Measurements from ENCODE around the gene ITGB1BP2.
"Not testable (repeated sequence)": the region's sequence is repeated elsewhere in the genome, so short reads cannot be mapped to it uniquely, and the experiment has no call there.

Gene ITGB1BP2

DNA sequence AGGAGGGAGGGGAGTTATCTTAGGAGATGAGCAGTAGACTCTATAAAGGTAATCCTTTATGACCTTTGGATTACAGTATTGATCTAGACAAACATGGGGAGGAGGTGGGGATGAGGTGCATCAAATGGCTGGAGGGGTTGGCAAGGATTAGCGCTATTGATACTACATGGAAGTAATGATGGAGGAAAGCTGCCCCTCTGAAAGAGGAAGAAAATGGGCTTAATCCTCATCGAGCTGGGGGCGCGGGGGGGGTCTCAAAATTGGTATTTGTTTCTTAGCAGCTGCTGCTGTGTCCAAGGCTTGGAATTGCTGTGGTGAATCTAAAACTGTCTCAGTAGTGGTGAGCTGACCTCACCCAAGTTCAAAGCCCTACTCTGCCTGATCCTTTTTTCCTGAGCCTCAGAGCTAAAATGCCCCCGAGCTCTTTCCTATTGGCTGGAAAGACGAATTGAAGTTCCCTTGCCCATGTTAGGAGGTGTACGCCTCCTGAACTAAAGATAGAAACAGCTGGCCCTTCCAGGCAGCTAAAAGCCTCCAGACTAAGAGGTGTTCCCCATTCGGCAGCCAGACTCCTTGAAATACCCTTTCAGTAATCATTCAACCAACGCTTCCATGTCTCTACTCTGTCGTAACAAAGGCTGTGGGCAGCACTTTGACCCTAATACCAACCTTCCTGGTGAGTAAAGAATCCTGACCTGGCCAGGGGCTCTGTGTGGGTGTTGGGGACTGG is at the start of gene ITGB1BP2:
ITGB1BP2 (plus strand) TSS at position 556 of the 730 bp plus-strand sequence; CDS start at position 613, 57 bp downstream.
- no peak for DNase-seq

DNA sequence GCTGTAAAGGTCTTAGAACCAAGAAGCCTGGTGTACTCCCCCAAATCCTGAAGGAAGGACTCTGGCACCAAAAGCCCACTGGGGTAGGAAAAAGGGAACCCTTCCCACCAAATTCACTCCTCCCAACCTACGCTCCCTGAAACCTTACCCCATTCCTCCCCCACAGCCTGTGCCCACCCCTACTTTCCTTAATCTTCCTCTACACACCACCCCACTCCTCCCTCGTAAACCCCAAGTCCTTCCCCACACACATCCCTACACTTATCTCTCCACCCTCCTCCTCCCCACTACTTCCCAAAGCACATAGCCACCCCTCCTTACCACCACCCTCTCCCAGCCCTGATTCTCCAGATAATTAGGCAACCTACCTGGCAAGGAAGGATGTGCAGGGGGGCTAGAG is 49.3 kb upstream of the ITGB1BP2 start:
- DNase-seq, result no peak

GRCh38 chrX:71253253-71254091 is 48.1 kb upstream of the ITGB1BP2 start:
- DNase-seq, result no peak

GRCh38 chrX:71254092-71254963 is 47.2 kb upstream of the ITGB1BP2 start, which contains the start of gene ZMYM3:
TSS of gene ZMYM3 (minus strand) at chrX:71254140. CDS start at chrX:71253255, 885 bp downstream.
- DNase-seq, result peak; percentile 7 to 55

DNA sequence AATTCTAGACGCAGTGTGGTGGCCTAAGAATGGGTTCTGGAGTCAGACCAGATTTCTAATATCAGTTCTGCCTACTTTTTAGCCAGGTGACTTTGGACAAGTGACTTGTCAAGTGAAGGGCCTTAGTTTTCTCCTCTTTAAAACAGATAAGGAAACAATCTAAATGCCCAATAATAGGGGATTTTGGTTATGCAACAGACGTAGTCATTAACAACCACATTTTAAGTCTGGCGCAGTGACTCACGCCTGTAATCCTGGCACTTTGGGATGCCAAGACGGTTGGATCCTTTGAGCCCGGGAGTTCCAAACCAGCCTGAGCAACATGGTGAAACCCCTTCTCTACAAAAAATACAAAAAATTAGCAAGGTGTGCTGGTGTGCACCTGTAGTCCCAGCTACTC is 45.5 kb upstream of the ITGB1BP2 start:
- DNase-seq, result no peak

- no peak for DNase-seq
Measured at GRCh38 chrX:71256856-71257255, 44.7 kb upstream of the ITGB1BP2 start.

DNA sequence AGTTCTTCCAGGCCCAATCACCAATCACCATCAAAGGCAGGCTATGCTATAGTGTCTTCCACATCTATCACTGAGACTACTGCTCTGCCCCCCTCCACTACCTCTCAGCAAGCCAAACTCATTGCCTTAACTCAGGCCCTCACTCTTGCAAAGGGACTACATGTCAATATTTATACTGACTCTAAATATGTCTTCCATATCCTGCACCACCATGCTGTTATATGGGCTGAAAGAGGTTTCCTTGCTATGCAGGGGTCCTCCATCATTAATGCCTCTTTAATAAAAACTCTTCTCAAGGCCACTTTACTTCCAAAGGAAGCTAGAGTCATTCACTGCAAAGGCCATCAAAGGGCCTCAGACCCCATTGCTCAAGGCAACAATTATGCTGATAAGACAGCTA is 32.9 kb upstream of the ITGB1BP2 start:
- not testable (repeated sequence) for DNase-seq

DNA sequence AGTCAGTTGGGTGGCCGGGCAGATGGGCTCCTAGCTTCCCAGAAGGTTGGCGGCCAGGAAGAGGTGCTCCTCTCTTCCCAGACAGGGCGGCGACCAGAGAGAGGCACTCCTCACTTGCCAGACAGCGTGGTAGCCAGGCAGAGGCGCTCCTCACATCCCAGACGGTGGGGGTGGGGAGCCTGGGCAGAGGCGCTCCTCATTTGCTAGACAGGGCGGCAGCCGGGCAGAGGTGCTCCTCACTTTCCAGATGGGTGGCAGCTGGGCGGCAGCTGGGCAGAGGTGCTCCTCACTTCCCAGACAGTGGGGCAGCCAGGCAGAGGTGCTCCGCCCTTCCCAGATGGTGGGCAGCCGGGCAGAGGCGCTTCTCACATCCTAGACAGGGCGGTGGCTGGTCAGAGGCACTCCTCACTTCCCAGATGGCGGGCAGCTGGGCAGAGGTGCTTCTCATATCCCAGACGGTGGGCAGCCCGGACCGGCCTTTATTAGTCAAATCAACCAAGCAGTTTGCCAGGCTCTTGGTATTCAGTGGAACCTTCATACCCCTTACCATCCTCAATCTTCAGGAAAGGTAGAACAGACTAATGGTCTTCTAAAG is 31.7 kb upstream of the ITGB1BP2 start:
- DNase-seq, result no peak

GRCh38 chrX:71272313-71272712 is 29.2 kb upstream of the ITGB1BP2 start:
- not testable (repeated sequence) for DNase-seq

GRCh38 chrX:71281300-71281699 is 20.2 kb upstream of the ITGB1BP2 start:
- DNase-seq, result not testable (repeated sequence)

DNA sequence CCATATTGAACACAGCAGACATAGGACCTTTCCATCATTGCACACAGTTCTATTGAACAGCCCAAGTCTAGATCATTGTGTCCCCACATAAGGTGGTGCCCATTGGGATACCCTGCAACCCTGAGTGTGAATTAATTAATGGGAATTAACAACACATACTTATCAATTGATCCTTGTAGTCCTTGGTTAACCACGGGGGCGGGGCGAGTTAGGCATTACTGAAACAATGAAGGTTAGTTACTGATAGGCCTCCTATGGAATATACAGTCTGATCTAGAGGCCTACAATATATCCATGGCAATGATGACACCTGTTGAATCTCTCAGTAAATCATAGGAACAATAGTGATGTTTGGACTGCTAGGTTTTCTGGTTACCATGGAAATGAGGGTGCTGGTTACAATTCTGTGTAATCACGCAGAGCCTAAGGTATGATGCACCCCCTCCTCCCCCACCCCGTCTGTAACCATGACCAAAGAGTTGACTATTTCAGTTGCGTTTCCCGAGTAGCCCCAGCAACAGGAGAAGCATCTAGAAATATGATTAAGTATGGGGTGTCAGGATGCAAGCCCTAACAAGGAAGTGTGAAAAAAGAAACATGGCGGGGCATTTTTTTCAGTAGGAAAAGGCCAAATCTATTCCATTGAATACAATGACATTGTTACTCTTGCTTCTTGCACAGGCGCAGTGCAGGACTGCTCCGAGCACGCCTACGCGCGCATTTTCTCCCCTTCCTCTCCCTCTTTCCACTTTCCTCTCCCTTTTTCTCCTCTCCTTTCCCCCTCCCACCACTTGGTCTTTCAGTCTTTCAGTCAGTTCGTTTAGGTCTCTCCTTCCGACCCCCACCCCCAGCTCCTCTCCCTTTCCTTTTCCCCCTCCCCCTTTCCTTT is 18.8 kb upstream of the ITGB1BP2 start:
- DNase-seq, result no peak

DNA sequence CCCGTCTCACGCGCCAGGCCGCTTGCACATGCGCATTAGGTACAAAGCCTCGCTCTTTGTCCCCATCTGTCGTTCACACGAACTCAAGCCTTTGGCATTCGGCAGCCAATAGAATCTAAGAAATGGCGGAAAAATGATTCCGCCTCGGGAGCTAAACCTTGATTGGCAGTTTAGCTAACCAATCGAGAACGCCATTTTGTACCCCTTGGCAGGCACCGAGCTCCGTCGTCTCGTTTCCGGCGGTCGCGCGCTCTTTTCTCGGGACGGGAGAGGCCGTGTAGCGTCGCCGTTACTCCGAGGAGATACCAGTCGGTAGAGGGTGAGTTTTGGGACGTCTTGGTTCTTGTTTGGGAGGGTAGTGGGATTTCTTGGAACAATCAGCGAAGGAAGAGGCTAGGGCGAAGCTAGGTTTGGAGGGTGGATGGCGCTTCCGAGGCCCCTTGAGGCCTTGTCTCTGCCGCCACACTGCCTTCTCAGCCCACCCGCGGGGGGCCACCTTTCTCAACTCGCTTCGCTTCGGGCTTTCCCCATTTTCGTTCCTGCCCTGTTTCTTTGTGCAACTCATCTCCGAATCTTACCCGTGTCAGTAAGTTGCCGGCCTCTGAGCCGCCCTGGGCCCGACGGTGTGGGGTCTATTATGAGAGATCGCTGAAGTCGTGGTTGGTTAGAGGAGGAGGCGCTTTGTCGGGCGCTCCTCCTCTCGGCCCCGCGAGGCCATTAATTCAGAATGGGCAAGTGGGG is 18.0 kb upstream of the ITGB1BP2 start, which contains the start of gene NONO:
NONO (plus strand) TSS at position 233 of the 741 bp plus-strand sequence. CDS start 7,003 bp downstream, outside the sequence.
- DNase-seq, result peak; percentile 15 to 50

DNA sequence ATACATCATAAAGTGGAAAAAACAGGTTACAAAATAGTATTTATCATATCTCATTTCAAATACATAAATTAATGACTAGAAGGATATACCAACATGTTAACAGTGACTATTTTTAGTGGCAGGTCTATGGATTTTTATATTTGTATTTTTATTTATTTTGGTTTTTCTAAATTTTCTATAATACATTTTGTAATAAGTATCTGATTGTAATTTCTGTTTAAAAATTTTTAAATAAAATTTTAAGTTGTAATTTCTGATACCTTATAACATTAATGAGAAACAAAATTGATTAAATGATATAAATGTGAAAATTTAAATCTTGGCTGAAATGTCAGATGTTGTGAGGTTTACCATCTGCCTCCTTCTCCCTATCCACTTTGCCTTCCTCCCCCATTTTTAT is 15.6 kb upstream of the ITGB1BP2 start:
- no peak for DNase-seq

- no peak for DNase-seq
Measured at GRCh38 chrX:71291381-71291780, 10.2 kb upstream of the ITGB1BP2 start.

DNA sequence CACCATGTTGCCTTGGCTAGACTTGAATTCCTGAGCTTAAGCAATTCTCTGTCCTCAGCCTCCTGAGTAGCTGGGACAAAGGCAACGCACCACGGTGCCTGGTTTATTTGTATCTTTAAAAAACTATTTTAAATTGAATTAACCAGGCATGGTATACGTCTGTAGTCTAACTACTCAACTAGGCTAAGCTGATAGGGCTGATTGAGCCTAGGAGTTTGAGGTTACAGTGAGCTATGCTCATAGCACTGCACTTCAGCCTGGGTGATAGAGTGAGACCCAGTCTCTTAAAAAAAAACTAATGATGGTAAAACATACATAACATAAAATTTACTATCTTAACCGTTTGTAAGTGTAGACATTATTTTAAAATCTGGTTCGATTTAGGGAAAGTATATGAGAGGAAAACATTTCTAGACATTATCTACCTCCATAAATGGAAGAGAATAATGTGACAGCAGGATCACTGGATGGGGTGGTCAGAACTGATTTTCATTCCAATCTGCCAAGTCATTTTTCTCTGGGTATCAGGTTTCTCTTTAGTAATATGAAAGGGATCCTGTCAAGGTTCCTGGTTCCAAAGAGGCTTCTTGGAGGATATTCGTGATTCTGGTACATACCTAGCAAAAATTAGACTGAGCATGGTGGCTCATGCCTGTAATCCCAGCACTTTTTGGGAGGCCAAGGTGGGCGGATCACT is 8.7 kb upstream of the ITGB1BP2 start:
- DNase-seq, result no peak

- no peak for DNase-seq
Measured at GRCh38 chrX:71296806-71297205, 4.7 kb upstream of the ITGB1BP2 start.

DNA sequence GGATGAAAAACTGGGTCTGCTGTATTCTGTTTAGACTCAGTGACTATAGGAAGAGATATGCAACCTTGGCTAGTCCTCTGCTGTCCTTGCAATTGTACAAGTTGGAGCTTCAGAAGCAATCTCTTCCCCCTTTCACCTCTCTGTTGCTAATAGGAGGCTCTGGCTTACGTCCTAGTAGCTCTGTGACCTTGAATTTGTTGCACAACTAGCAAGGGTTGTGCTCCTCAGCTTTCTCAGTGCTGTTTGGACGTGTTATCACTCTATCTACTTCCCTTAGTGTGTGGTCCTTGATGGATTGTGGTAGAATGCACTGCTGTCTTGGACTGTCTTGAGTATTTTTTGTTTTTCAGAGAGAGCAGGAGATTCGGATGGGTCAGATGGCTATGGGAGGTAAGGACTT is 3.4 kb upstream of the ITGB1BP2 start:
- DNase-seq, result no peak

DNA sequence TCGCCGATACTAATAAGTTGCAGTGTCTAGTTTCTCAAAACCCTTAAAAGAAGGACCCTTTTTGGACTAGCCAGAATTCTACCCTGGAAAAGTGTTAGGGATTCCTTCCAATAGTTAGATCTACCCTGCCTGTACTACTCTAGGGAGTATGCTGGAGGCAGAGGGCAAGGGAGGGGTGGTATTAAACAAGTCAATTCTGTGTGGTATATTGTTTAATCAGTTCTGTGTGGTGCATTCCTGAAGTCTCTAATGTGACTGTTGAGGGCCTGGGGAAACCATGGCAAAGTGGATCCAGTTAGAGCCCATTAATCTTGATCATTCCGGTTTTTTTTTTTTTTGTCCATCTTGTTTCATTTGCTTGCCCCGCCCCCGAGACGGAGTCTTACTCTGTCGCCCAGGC is 1.5 kb upstream of the ITGB1BP2 start:
- not testable (repeated sequence) for DNase-seq

GRCh38 chrX:71300495-71300894 is 1.1 kb upstream of the ITGB1BP2 start:
- DNase-seq, result not testable (repeated sequence)

All from cerebellar nuclear complex (tissue), 1 donor.